GM23338 (cell line): Measurements from ENCODE around the gene SCAANT1. TPM values are rescaled to one million over a fixed set of nuclear protein-coding genes. Genes with fewer than 3 reads are reported as not detected.

Experiments used
- ATAC-seq: fragments of 200-7000 bp; cut with Tn5 transposase; 3 replicates; pipeline ENCODE4 v1.9.1; 2020
- DNase-seq: peaks from one replicate; pipeline ENCODE4 v3.0.0-alpha.2; 2015; ENCODE audit warnings: low spot score
- H2AFZ ChIP-seq: fragments of 200-600 bp; sonication (generic); 2 replicates; pipeline ENCODE4 v1.8.0; 2016; ENCODE audit warnings: antibody characterized with exemption, mild to moderate bottlenecking, moderate library complexity
- H3F3A ChIP-seq: fragments of 200-600 bp; sonication (generic); replicated peaks from 2 replicates; pipeline ENCODE4 v1.8.0; 2017; ENCODE audit warnings: antibody characterized with exemption, mixed run types, low read depth
- H3K27ac ChIP-seq: fragments of 200-600 bp; sonication (generic); 2 replicates; pipeline ENCODE4 v1.6.1; 2016; ENCODE audit warnings: low read depth
- H3K27me3 ChIP-seq: fragments of 200-600 bp; sonication (generic); 2 replicates; pipeline ENCODE4 v1.8.0; 2016; ENCODE audit warnings: mild to moderate bottlenecking, mixed run types, moderate library complexity; ENCODE audit not compliant: insufficient read depth
- H3K36me3 ChIP-seq: fragments of 200-600 bp; sonication (generic); 2 replicates; pipeline ENCODE4 v1.8.0; 2016; ENCODE audit warnings: mild to moderate bottlenecking; ENCODE audit not compliant: insufficient read depth
- H3K4me1 ChIP-seq: fragments of 200-600 bp; sonication (generic); 2 replicates; pipeline ENCODE4 v1.8.0; 2016; ENCODE audit warnings: mild to moderate bottlenecking, moderate library complexity; ENCODE audit not compliant: insufficient read depth
- H3K4me2 ChIP-seq: fragments of 200-600 bp; sonication (generic); 2 replicates; pipeline ENCODE4 v1.7.1; 2017; ENCODE audit warnings: mixed run types
- H3K4me3 ChIP-seq: fragments of 200-600 bp; sonication (generic); 2 replicates; pipeline ENCODE4 v1.6.1; 2016; ENCODE audit warnings: mixed run types
- H3K79me2 ChIP-seq: fragments of 200-600 bp; sonication (generic); replicated peaks from 2 replicates; pipeline ENCODE4 v1.8.0; 2017; ENCODE audit warnings: mild to moderate bottlenecking; ENCODE audit not compliant: insufficient read depth
- H3K9me2 ChIP-seq: fragments of 200-600 bp; sonication (generic); 2 replicates; pipeline ENCODE4 v1.8.0; 2017; ENCODE audit not compliant: insufficient read depth
- H4K20me1 ChIP-seq: fragments of 200-600 bp; sonication (generic); replicated peaks from 2 replicates; pipeline ENCODE4 v1.8.0; 2017; ENCODE audit warnings: mild to moderate bottlenecking; ENCODE audit not compliant: insufficient read depth
- H3K27ac Mint-ChIP-seq: 2 replicates; pipeline ENCODE4 v1.8.0; 2020; ENCODE audit warnings: inconsistent platforms, mild to moderate bottlenecking, moderate library complexity, mixed read lengths
- H3K27me3 Mint-ChIP-seq: 3 replicates; pipeline ENCODE4 v1.8.0; 2022; ENCODE audit warnings: low read depth, mild to moderate bottlenecking, moderate library complexity, mixed read lengths, inconsistent platforms; ENCODE audit not compliant: insufficient read depth, poor library complexity
- H3K36me3 Mint-ChIP-seq: 3 replicates; pipeline ENCODE4 v1.8.0; 2021; ENCODE audit warnings: low read depth, mild to moderate bottlenecking, inconsistent platforms, moderate library complexity, mixed read lengths
- H3K4me1 Mint-ChIP-seq: 3 replicates; pipeline ENCODE4 v1.8.0; 2020; ENCODE audit warnings: mild to moderate bottlenecking, inconsistent platforms, mixed read lengths
- H3K4me3 Mint-ChIP-seq: 3 replicates; pipeline ENCODE4 v1.8.0; 2021; ENCODE audit warnings: moderate library complexity, mild to moderate bottlenecking, inconsistent platforms, mixed read lengths
- H3K9me3 Mint-ChIP-seq: 3 replicates; pipeline ENCODE4 v1.8.0; 2020; ENCODE audit warnings: moderate library complexity, mild to moderate bottlenecking, inconsistent platforms, mixed read lengths
- CREB1 ChIP-seq: fragments of 250-450 bp; sonication (Bioruptor Pico); IDR thresholded peaks from 2 replicates; pipeline ENCODE4 v1.5.0; 2020; ENCODE audit warnings: low read depth, mild to moderate bottlenecking, moderate library complexity
- CTCF ChIP-seq, 2 experiments: fragments of 200-600 bp in 1 of 2; sonication (generic) in 1 of 2; conservative IDR thresholded peaks; 2 replicates each; pipeline versions ENCODE4 v1.5.1 to v1.6.1; 2016 to 2017; ENCODE audit warnings: antibody characterized with exemption in 2 of 2, low read depth in 2 of 2, mild to moderate bottlenecking in 2 of 2, moderate library complexity in 1 of 2
- ETS1 ChIP-seq: IDR thresholded peaks from 2 replicates; pipeline ENCODE4 v1.6.1; 2016; ENCODE audit warnings: antibody characterized with exemption
- EZH2 ChIP-seq: fragments of 200-600 bp; sonication (generic); IDR thresholded peaks from one replicate; pipeline ENCODE4 v1.8.0; 2017; ENCODE audit warnings: antibody characterized with exemption, mild to moderate bottlenecking, low read depth; ENCODE audit not compliant: unreplicated experiment
- EZH2phosphoT487 ChIP-seq: fragments of 200-600 bp; sonication (generic); IDR thresholded peaks from one replicate; pipeline ENCODE4 v1.8.1; 2018; ENCODE audit warnings: antibody characterized with exemption; ENCODE audit not compliant: unreplicated experiment
- JUNB ChIP-seq: IDR thresholded peaks from one replicate; pipeline ENCODE4 v1.6.1; 2016; ENCODE audit warnings: antibody characterized with exemption; ENCODE audit not compliant: unreplicated experiment
- NANOG ChIP-seq: IDR thresholded peaks from 2 replicates; pipeline ENCODE4 v1.6.1; 2016; ENCODE audit warnings: antibody characterized with exemption, borderline replicate concordance
- POLR2AphosphoS5 ChIP-seq: IDR thresholded peaks from 2 replicates; pipeline ENCODE4 v1.6.1; 2016; ENCODE audit warnings: antibody characterized with exemption, low read depth
- REST ChIP-seq: IDR thresholded peaks from one replicate; pipeline ENCODE4 v1.6.1; 2018; ENCODE audit warnings: antibody characterized with exemption; ENCODE audit not compliant: unreplicated experiment
- STAT1 ChIP-seq: IDR thresholded peaks from one replicate; pipeline ENCODE4 v1.6.1; 2016; ENCODE audit warnings: antibody characterized with exemption; ENCODE audit not compliant: unreplicated experiment
- ZNF114 ChIP-seq: fragments of 250-450 bp; sonication (Bioruptor Pico); IDR thresholded peaks from 2 replicates; pipeline ENCODE4 v1.5.0; 2020; ENCODE audit warnings: mild to moderate bottlenecking, moderate library complexity
- ZNF331 ChIP-seq: fragments of 250-450 bp; sonication (Bioruptor Pico); IDR thresholded peaks from 2 replicates; pipeline ENCODE4 v1.5.0; 2020; ENCODE audit warnings: low read depth, mild to moderate bottlenecking, moderate library complexity
- ZNF462 ChIP-seq: fragments of 250-450 bp; sonication (Bioruptor Pico); IDR thresholded peaks from 2 replicates; pipeline ENCODE4 v1.5.0; 2020; ENCODE audit warnings: mild to moderate bottlenecking, moderate library complexity
- polyA plus RNA-seq: library from polyadenylated mRNA; unstranded; fragments of >200 nt; fragmentation: Nextera tagmentation; extraction: Ambion mirVana; gene quantifications from 2 replicates; pipeline ENCODE4 v1.2.1, GENCODE V29; 2016
- total RNA-seq: library from RNA; depleted of rRNA; stranded (reverse); fragments of >200 nt; shearing (Covaris generic); gene quantifications from 2 replicates; pipeline ENCODE4 v1.2.3, GENCODE V29; 2014

SCAANT1 gene
- total and polyA plus RNA-seq, 2 experiments from 2014 or later, result 1.2 TPM; not detected in 1

GRCh38 chr3:63920001-63920400 lies 7.8 kb upstream of the SCAANT1 start:
- Histone ChIP-seq H3K79me2 (peaks cover 33% of the 10 kb centered on the region), H4K20me1 (no peaks in the 10 kb centered on the region; the same call in none of the 2 replicates), H3K4me2 (no peak overlapping the region), H3F3A (no peaks in the 10 kb centered on the region), H3K4me1 (no peaks in the 10 kb centered on the region), H3K36me3 (0 out of 2 replicates have a peak, but pooled peaks cover 2% of the 10 kb centered on the region), H3K9me2 (no peaks in the 10 kb centered on the region), H2AFZ (no peak overlapping the region), H3K4me3 (no peak overlapping the region), H3K27me3 (no peaks in the 10 kb centered on the region), H3K27ac (no peak overlapping the region)
- H3K4me1 Mint-ChIP-seq, result peaks cover 6% of the 10 kb centered on the region
- H3K4me3 Mint-ChIP-seq, result no peak overlapping the region
- 0 out of 2 replicates have a peak overlapping the region, but pooled peaks have one; percentile 44 for H3K27ac Mint-ChIP-seq
- H3K27me3 Mint-ChIP-seq, result peaks cover 3% of the 10 kb centered on the region
- no peak for TF ChIP-seq CREB1 (CRISPR knock-in tag)
- TF ChIP-seq POLR2AphosphoS5, result no peak
- TF ChIP-seq NANOG, result no peak
- TF ChIP-seq EZH2phosphoT487, result no peak
- no peak for TF ChIP-seq CTCF (conservative IDR thresholded peaks at IDR 0.05; ENCODE audit: low read depth in 2 of 2)
- no peak for TF ChIP-seq ZNF462 (CRISPR knock-in tag)
- no peak for TF ChIP-seq STAT1
- no peak for TF ChIP-seq REST
- no peak for TF ChIP-seq EZH2
- no peak for TF ChIP-seq ZNF114 (CRISPR knock-in tag)
- TF ChIP-seq JUNB, result no peak
- no peak for TF ChIP-seq ZNF331 (CRISPR knock-in tag)
- TF ChIP-seq ETS1, result no peak
- ATAC-seq (no peak), DNase-seq (no peak)
- peaks cover 56% of the 10 kb centered on the region for H3K36me3 Mint-ChIP-seq
- H3K9me3 Mint-ChIP-seq, result peaks cover 11% of the 10 kb centered on the region
